Measurements from ENCODE around the gene CLPTM1.

Gene CLPTM1

DNA sequence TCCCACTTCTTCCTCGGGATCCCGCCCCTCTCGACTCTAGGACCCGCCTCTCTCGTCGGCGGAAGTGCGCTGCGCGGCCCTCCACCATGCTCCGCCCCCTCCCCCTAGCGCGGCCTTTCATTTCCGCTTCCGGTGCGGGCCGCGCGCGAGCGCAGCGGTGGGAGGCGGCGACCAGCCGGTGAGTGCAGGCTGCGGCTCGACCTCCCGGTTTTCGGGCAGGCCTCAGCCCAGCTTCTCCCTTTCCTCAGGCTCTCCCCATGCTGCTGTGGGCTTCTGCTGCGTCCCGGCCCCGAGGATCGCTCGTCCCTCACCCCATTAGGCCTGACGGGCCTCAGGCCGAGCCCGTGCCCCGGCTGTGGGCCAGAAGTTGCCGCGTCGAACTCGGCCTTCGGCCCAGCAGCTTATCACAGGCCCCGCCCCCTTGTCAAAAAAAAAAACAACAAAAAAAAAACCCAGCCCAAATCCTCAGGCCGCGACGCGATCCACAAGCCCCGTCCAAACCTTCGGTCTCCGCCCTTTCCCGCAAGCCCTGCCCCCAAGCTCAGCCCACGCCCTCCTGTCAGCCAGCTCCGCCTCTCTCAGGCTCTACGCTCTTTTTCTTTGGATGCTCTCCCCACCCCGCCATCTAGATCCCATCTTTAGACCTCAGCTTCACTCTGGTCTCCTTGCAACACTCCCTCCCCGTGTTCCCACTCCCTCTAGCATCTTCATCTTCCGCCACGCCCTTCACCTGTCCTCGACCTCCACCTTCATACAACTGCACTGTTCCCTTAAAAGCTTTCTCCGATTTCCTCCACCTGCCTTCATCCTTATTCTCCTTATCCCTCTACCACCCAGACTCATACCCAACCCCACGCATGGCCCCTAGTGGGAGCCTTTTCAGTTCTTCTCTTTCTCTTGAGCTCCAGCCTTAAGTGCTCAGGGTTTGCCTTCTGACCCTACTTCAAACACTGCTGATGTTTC, 84.0 kb downstream of the CLPTM1 start, which contains the start of gene CLASRP:
Gene CLASRP, plus strand, starts transcription at position 115 of the 963 bp plus-strand sequence. CDS start 1,168 bp downstream, outside the sequence.
- ATAC-seq (replicated peaks; ENCODE audit: extremely low read depth, poor library complexity, severe bottlenecking), result peak; percentile 94
- Mint-ChIP-seq H3K4me1 (peaks cover 37% of the 10 kb centered on the region), H3K36me3 (ENCODE audit: insufficient read depth) (peaks cover 47% of the 10 kb centered on the region), H3K4me3 (peak within 1 kb of the TSS; percentile 88), H3K9me3 (no peaks in the 10 kb centered on the region), H3K27me3 (no peaks in the 10 kb centered on the region), H3K27ac (ENCODE audit: low read depth) (peak within 1 kb of the TSS; percentile 85)
- DNase-seq (ENCODE audit: low spot score in 2 of 2), result peak; percentile 76 to 78

DNA sequence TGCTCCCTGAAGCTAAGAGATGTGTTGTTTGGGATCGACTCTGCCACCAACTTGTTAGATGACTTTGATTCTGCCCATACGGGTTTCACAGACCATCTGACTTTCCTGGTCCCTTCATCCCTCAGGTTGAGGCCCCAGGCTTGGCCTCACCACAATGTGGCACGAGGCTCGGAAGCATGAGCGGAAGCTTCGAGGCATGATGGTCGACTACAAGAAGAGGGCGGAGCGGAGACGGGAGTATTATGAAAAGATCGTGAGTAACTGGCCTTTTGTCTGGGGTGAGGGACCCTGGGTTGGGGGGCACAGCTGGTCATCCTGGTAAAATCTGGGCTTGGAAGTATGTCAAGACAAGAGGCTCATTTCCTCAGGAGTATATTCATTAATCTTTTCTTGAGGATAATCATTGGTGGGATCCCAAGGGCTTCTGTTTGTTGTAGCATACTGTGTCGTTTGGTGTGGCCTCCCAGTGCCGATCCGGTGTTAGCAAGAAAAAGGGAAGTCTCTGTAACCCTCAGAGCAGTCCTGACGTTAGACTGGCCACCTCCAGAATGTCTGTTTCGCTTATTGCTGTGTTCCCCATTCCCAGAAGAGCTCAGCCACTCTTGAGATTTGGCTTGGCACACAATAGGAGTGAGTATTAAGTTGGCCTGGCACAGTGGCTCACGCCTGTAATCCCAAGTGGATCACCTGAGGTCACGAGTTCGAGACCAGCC, 85.0 kb downstream of the CLPTM1 start:
- peak overlapping the region; percentile 88 for H3K4me3 Mint-ChIP-seq
- peaks cover 43% of the 10 kb centered on the region for H3K4me1 Mint-ChIP-seq
- no peak for DNase-seq (ENCODE audit: low spot score in 2 of 2)
- no peaks in the 10 kb centered on the region for H3K9me3 Mint-ChIP-seq
- peak overlapping the region; percentile 85 for H3K27ac Mint-ChIP-seq (ENCODE audit: low read depth)
- H3K36me3 Mint-ChIP-seq (ENCODE audit: insufficient read depth), result peaks cover 40% of the 10 kb centered on the region
- no peaks in the 10 kb centered on the region for H3K27me3 Mint-ChIP-seq
- ATAC-seq (replicated peaks; ENCODE audit: extremely low read depth, poor library complexity, severe bottlenecking), result no peak

GRCh38 chr19:45041125-45041524, 85.9 kb downstream of the CLPTM1 start:
- peaks cover 52% of the 10 kb centered on the region for H3K4me1 Mint-ChIP-seq
- DNase-seq (ENCODE audit: low spot score in 2 of 2) (no peak), ATAC-seq (replicated peaks; ENCODE audit: extremely low read depth, poor library complexity, severe bottlenecking) (no peak)
- peak overlapping the region; percentile 36 for H3K4me3 Mint-ChIP-seq
- H3K27me3 Mint-ChIP-seq, result no peaks in the 10 kb centered on the region
- no peaks in the 10 kb centered on the region for H3K9me3 Mint-ChIP-seq
- H3K36me3 Mint-ChIP-seq (ENCODE audit: insufficient read depth), result peaks cover 42% of the 10 kb centered on the region
- H3K27ac Mint-ChIP-seq (ENCODE audit: low read depth), result peak overlapping the region; percentile 71
